Measurements from ENCODE around the gene OSBPL7. TPM values are rescaled to one million over a fixed set of nuclear protein-coding genes. Genes with fewer than 3 reads are reported as not detected.

Gene OSBPL7
- total RNA-seq, 1 donor from 2014 or later = 21.4 TPM

GRCh38 chr17:47812146-47812920 is 9.3 kb downstream of the OSBPL7 start:
- H3K36me3 Mint-ChIP-seq (ENCODE audit: low read depth, unreplicated experiment) = peaks cover 24% of the 10 kb centered on the region

GRCh38 chr17:47811709-47812108 is 9.9 kb downstream of the OSBPL7 start:
- Histone ChIP-seq H4K20me1 (ENCODE audit: insufficient read depth, low read length) (peaks cover 58% of the 10 kb centered on the region), H3K9me3 (ENCODE audit: insufficient read depth, low read depth, low read length) (no peaks in the 10 kb centered on the region), H3K4me1 (ENCODE audit: insufficient read depth, low read length) (peaks cover 12% of the 10 kb centered on the region), H2AFZ (ENCODE audit: low read depth, low read length) (no peak overlapping the region), H3K27me3 (ENCODE audit: insufficient read depth, low read length) (no peaks in the 10 kb centered on the region), H3K9ac (ENCODE audit: low read length) (no peak overlapping the region), H3K4me2 (ENCODE audit: low read length) (no peak overlapping the region), H3K27ac (ENCODE audit: low read depth, low read length) (no peak overlapping the region), H3K4me3 (ENCODE audit: insufficient read depth, low read depth, low read length) (no peak overlapping the region), H3K36me3 (ENCODE audit: insufficient read depth, low read length) (peaks cover 5% of the 10 kb centered on the region), H3K79me2 (ENCODE audit: insufficient read depth, low read length) (no peaks in the 10 kb centered on the region)
- Mint-ChIP-seq H3K27ac (ENCODE audit: unreplicated experiment) (peak overlapping the region; percentile 89), H3K36me3 (ENCODE audit: low read depth, unreplicated experiment) (peaks cover 31% of the 10 kb centered on the region), H3K4me1 (ENCODE audit: low read depth, unreplicated experiment) (peaks cover 29% of the 10 kb centered on the region), H3K4me3 (ENCODE audit: unreplicated experiment) (peak overlapping the region; percentile 47), H3K9me3 (ENCODE audit: unreplicated experiment) (no peaks in the 10 kb centered on the region), H3K27me3 (ENCODE audit: low read depth, unreplicated experiment) (no peaks in the 10 kb centered on the region)
- TF ChIP-seq CTCF (IDR thresholded peaks at IDR 0.05; ENCODE audit: insufficient read depth, low read depth, low read length) (no peak), EZH2 (IDR thresholded peaks at IDR 0.05; ENCODE audit: insufficient read depth, low read length) (no peak)
- FAIRE-seq = no peak
- DNase-seq (ENCODE audit: low read depth) = no peak

More at GRCh38 chr17:47812146-47812920, 9.3 kb downstream of the OSBPL7 start:
- Histone ChIP-seq H4K20me1 (ENCODE audit: insufficient read depth, low read length) (peaks cover 52% of the 10 kb centered on the region), H3K27ac (ENCODE audit: low read depth, low read length) (no peak overlapping the region), H3K4me3 (ENCODE audit: insufficient read depth, low read depth, low read length) (no peak overlapping the region), H3K79me2 (ENCODE audit: insufficient read depth, low read length) (no peaks in the 10 kb centered on the region), H3K36me3 (ENCODE audit: insufficient read depth, low read length) (peaks cover 5% of the 10 kb centered on the region), H3K9me3 (ENCODE audit: insufficient read depth, low read depth, low read length) (no peaks in the 10 kb centered on the region), H2AFZ (ENCODE audit: low read depth, low read length) (no peak overlapping the region), H3K9ac (ENCODE audit: low read length) (no peak overlapping the region), H3K27me3 (ENCODE audit: insufficient read depth, low read length) (no peaks in the 10 kb centered on the region), H3K4me1 (ENCODE audit: insufficient read depth, low read length) (peaks cover 12% of the 10 kb centered on the region), H3K4me2 (ENCODE audit: low read length) (no peak overlapping the region)
- DNase-seq (ENCODE audit: low read depth) (no peak), FAIRE-seq (no peak)
- H3K9me3 Mint-ChIP-seq (ENCODE audit: unreplicated experiment) = no peaks in the 10 kb centered on the region
- H3K4me1 Mint-ChIP-seq (ENCODE audit: low read depth, unreplicated experiment) = peaks cover 29% of the 10 kb centered on the region
- TF ChIP-seq EZH2 (IDR thresholded peaks at IDR 0.05; ENCODE audit: insufficient read depth, low read length) = no peak
- H3K4me3 Mint-ChIP-seq (ENCODE audit: unreplicated experiment) = peak overlapping the region; percentile 23
- no peaks in the 10 kb centered on the region for H3K27me3 Mint-ChIP-seq (ENCODE audit: low read depth, unreplicated experiment)
- H3K27ac Mint-ChIP-seq (ENCODE audit: unreplicated experiment) = no peak overlapping the region

- Mint-ChIP-seq H3K36me3 (ENCODE audit: low read depth, unreplicated experiment) (peaks cover 33% of the 10 kb centered on the region), H3K4me1 (ENCODE audit: low read depth, unreplicated experiment) (peaks cover 29% of the 10 kb centered on the region), H3K4me3 (ENCODE audit: unreplicated experiment) (peak overlapping the region; percentile 47), H3K9me3 (ENCODE audit: unreplicated experiment) (no peaks in the 10 kb centered on the region), H3K27ac (ENCODE audit: unreplicated experiment) (peak overlapping the region; percentile 89), H3K27me3 (ENCODE audit: low read depth, unreplicated experiment) (no peaks in the 10 kb centered on the region)
- H3K79me2 ChIP-seq (ENCODE audit: insufficient read depth, low read length) = no peaks in the 10 kb centered on the region
- DNase-seq (ENCODE audit: low read depth) (no peak), FAIRE-seq (no peak)
- no peak overlapping the region for H3K4me3 ChIP-seq (ENCODE audit: insufficient read depth, low read depth, low read length)
- peaks cover 5% of the 10 kb centered on the region for H3K36me3 ChIP-seq (ENCODE audit: insufficient read depth, low read length)
- peaks cover 59% of the 10 kb centered on the region for H4K20me1 ChIP-seq (ENCODE audit: insufficient read depth, low read length)
- H3K4me2 ChIP-seq (ENCODE audit: low read length) = peak overlapping the region; percentile 27
- no peaks in the 10 kb centered on the region for H3K27me3 ChIP-seq (ENCODE audit: insufficient read depth, low read length)
- no peak overlapping the region for H2AFZ ChIP-seq (ENCODE audit: low read depth, low read length)
- H3K9me3 ChIP-seq (ENCODE audit: insufficient read depth, low read depth, low read length) = no peaks in the 10 kb centered on the region
- TF ChIP-seq CTCF (IDR thresholded peaks at IDR 0.05; ENCODE audit: insufficient read depth, low read depth, low read length) = no peak
- TF ChIP-seq EZH2 (IDR thresholded peaks at IDR 0.05; ENCODE audit: insufficient read depth, low read length) = no peak
- H3K27ac ChIP-seq (ENCODE audit: low read depth, low read length) = peak overlapping the region; percentile 63
- H3K4me1 ChIP-seq (ENCODE audit: insufficient read depth, low read length) = peaks cover 12% of the 10 kb centered on the region
- H3K9ac ChIP-seq (ENCODE audit: low read length) = peak overlapping the region; percentile 44
Measured at GRCh38 chr17:47810901-47811635, 10.5 kb downstream of the OSBPL7 start.

Data from astrocyte (in vitro differentiated cells and primary cell).